GM21360 (cell line): Measurements from ENCODE around the gene VSIG10L2.
"Not testable (repeated sequence)": the region's sequence is repeated elsewhere in the genome, so short reads cannot be mapped to it uniquely, and the experiment has no call there.

ENCODE experiments used
- ATAC-seq: cut with Tn5 transposase; IDR thresholded peaks from one replicate; pipeline ENCODE4 v1.9.1; 2021; ENCODE audit warnings: mild to moderate bottlenecking, moderate library complexity; ENCODE audit not compliant: unreplicated experiment

The VSIG10L2 gene

GRCh38 chr11:125959511-125959910 lies 13.7 kb downstream of the VSIG10L2 start:
- ATAC-seq: no peak

GRCh38 chr11:125959931-125960330 lies 14.1 kb downstream of the VSIG10L2 start:
- ATAC-seq: no peak

- ATAC-seq: no peak
Measured at GRCh38 chr11:125960771-125961170, 14.9 kb downstream of the VSIG10L2 start.

GRCh38 chr11:125967515-125967914 lies 21.7 kb downstream of the VSIG10L2 start:
- no peak for ATAC-seq

- no peak for ATAC-seq
Measured at GRCh38 chr11:125968354-125968753, 22.5 kb downstream of the VSIG10L2 start.

- ATAC-seq: no peak
Measured at GRCh38 chr11:125971618-125972017, 25.8 kb downstream of the VSIG10L2 start.

GRCh38 chr11:125974284-125974683 lies 28.4 kb downstream of the VSIG10L2 start:
- ATAC-seq: no peak

GRCh38 chr11:125975634-125976033 lies 29.8 kb downstream of the VSIG10L2 start:
- ATAC-seq: no peak

GRCh38 chr11:125976156-125976555 lies 30.3 kb downstream of the VSIG10L2 start:
- ATAC-seq: no peak

- no peak for ATAC-seq
Measured at GRCh38 chr11:125977333-125977732, 31.5 kb downstream of the VSIG10L2 start.

GRCh38 chr11:125978181-125978716 lies 32.4 kb downstream of the VSIG10L2 start:
- ATAC-seq: no peak

GRCh38 chr11:125978778-125979407 lies 33.0 kb downstream of the VSIG10L2 start:
- no peak for ATAC-seq

GRCh38 chr11:125979511-125979910 lies 33.7 kb downstream of the VSIG10L2 start:
- no peak for ATAC-seq

- ATAC-seq: no peak
Measured at GRCh38 chr11:125980436-125980835, 34.6 kb downstream of the VSIG10L2 start.

- no peak for ATAC-seq
Measured at GRCh38 chr11:125982348-125982730, 36.5 kb downstream of the VSIG10L2 start.

- not testable (repeated sequence) for ATAC-seq
Measured at GRCh38 chr11:125985956-125986355, 40.1 kb downstream of the VSIG10L2 start.

GRCh38 chr11:125987066-125987641 lies 41.3 kb downstream of the VSIG10L2 start:
- no peak for ATAC-seq

- no peak for ATAC-seq
Measured at GRCh38 chr11:125990244-125990643, 44.4 kb downstream of the VSIG10L2 start.

GRCh38 chr11:125992893-125993292 lies 47.0 kb downstream of the VSIG10L2 start:
- no peak for ATAC-seq

- ATAC-seq: no peak
Measured at GRCh38 chr11:125994509-125994908, 48.7 kb downstream of the VSIG10L2 start.

- ATAC-seq: peak; percentile 98
Measured at GRCh38 chr11:125995313-125995712, 49.5 kb downstream of the VSIG10L2 start.

- no peak for ATAC-seq
Measured at GRCh38 chr11:125998267-125998666, 52.4 kb downstream of the VSIG10L2 start.
